Adrenal gland (tissue), 19 donors: ENCODE measurements around the gene SULT1A4. TPM values are rescaled to one million over a fixed set of nuclear protein-coding genes. Genes with fewer than 3 reads are reported as not detected.
"Not testable (repeated sequence)": the region's sequence is repeated elsewhere in the genome, so short reads cannot be mapped to it uniquely, and the experiment has no call there.

Source experiments
- DNase-seq, 7 donors: peaks; one replicate each; pipeline ENCODE4 v3.0.0-alpha.2; 2019 to 2020
- H3K27ac ChIP-seq, 5 donors: fragments of 200-600 bp; sonication (generic) in 4 of 5; 1 replicate in 3 of 5; 2 replicates in 2 of 5; pipeline versions ENCODE4 v1.5.1 to v1.8.0; 2016 to 2020; ENCODE audit warnings: mild to moderate bottlenecking in 1 of 5
- H3K27me3 ChIP-seq: fragments of 200-600 bp; 2 replicates; pipeline ENCODE4 v1.8.0; 2021
- H3K36me3 ChIP-seq, 2 donors: fragments of 200-600 bp; replicated peaks in 1 of 2; 1 replicate in 1 of 2; 2 replicates in 1 of 2; pipeline versions ENCODE4 v1.5.1 to v1.8.0; 2018 to 2022
- H3K4me1 ChIP-seq, 2 donors: fragments of 200-600 bp; replicated peaks in 1 of 2; 1 replicate in 1 of 2; 2 replicates in 1 of 2; pipeline versions ENCODE4 v1.5.1 to v1.8.0; 2018 to 2021
- H3K4me3 ChIP-seq, 4 donors: fragments of 200-600 bp; sonication (generic) in 3 of 4; one replicate each; pipeline ENCODE4 v1.5.1; 2016 to 2018
- H3K9me3 ChIP-seq, 3 donors: fragments of 200-600 bp; sonication (generic) in 1 of 3; replicated peaks in 1 of 3; 1 replicate in 2 of 3; 2 replicates in 1 of 3; pipeline versions ENCODE4 v1.5.1 to v1.8.0; 2016 to 2021
- WGBS, 4 donors: extraction: QIAGEN DNeasy Blood & Tissue Kit in 2 of 4; methylation state at CpG; one replicate each; pipeline versions ENCODE4 v1.1.5 to v1.1.7; 2013 to 2017; 5-methylcytosine and 5-hydroxymethylcytosine counted together
- intact Hi-C, 2 donors: fragments of 100-400 bp; cut with DNase I; formaldehyde crosslinking; loops; one replicate each; pipeline versions ENCODE4 v1.14.1 to v1.15.0; 2022 to 2023
- long read RNA-seq, 10 donors: library from polyadenylated mRNA in 3 of 10; unstranded in 2 of 10; stranded (forward) in 1 of 10; transcript quantifications; one replicate each; pipeline ENCODE4 v2.0.0 and lab custom pipeline, GENCODE V29; 2021 to 2026
- polyA plus RNA-seq, 3 donors: library from polyadenylated mRNA; stranded (reverse); fragments of 200-250 nt in 2 of 3; fragments of 350-450 nt in 1 of 3; fragmentation: Illumina TruSeq in 1 of 3; extraction: RNeasy Lipid Tissue Mini Kit (QIAGEN cat#74804) in 1 of 3; gene quantifications; one replicate each; pipeline ENCODE4 v1.2.3, GENCODE V29; 2013 to 2014
- total RNA-seq, 9 donors: library from RNA; depleted of rRNA in 4 of 9; stranded (reverse); fragments of >200 nt in 4 of 9; fragments of 120-200 nt in 1 of 9; fragmentation: NEBNext Ultra II Directional in 1 of 9; extraction: Animal tissue kit (Norgen Biotek cat#: 25700) in 1 of 9; gene quantifications; one replicate each; pipeline versions ENCODE4 v1.1.0 to v1.2.4, GENCODE V29; 2013 to 2023
- donor health status: healthy with polysubstance abuse.
- donor health status: Bipolar disorder and iron deficiency.
- donor health status: DM: yes; HTN: yes; CAD: no.
- donor health status: DM: no; HTN: no; CAD: no.
- donor health status: DM: no; HTN: no; CAD: no.
- donor health status: DM: yes; HTN: yes; CAD: no.

The SULT1A4 gene
- 1 to 10 TPM in 8 of 9 donors, not detected in 1; 1.1 to 9.2 (median 4.4) TPM for total RNA-seq
- 10 to 100 TPM in 1 of 3 donors, 1 to 10 TPM in 2; 3.5 to 20.1 (median 6.1) TPM for polyA plus RNA-seq
- long read RNA-seq, donor 1, result 0 reads
- long read RNA-seq, donor 2, result 0 reads
- long read RNA-seq, donor 3, result 0 reads
- long read RNA-seq, donor 4, partial matches to known transcripts, result 2 of 3 reads
- long read RNA-seq, donor 4, other reads (novel, unspliced or antisense), result 0 of 3 reads
- long read RNA-seq, donor 5, partial matches to known transcripts, result 0 of 1 reads
- long read RNA-seq, donor 5, other reads (novel, unspliced or antisense), result 0 of 1 reads
- long read RNA-seq, donor 6, partial matches to known transcripts, result 0 of 1 reads
- long read RNA-seq, donor 6, other reads (novel, unspliced or antisense), result 0 of 1 reads
- long read RNA-seq, donor 7, result 0 reads
- long read RNA-seq, donor 8, result 0 reads
- long read RNA-seq, donor 9, result 0 reads
- long read RNA-seq, donor 10, result 0 reads

- H3K27ac ChIP-seq, H3K4me1 ChIP-seq, H3K36me3 ChIP-seq, intact Hi-C loops, H3K4me3 ChIP-seq, H3K27me3 ChIP-seq, DNase-seq, H3K9me3 ChIP-seq: not testable (repeated sequence)
- WGBS, 4 donors, result no CpG with 5 or more reads among the region's 13 CpGs
These were observed at the start of gene SULT1A4 for GRCh38 chr16:29459706-29460646. Gene SULT1A4 (plus strand): TSS chr16:29459913. CDS start chr16:29461386, 1,473 bp downstream.

GRCh38 chr16:29423587-29423986 is 36.1 kb upstream of the SULT1A4 start:
- H3K36me3 ChIP-seq, H3K27me3 ChIP-seq, intact Hi-C loops, H3K4me1 ChIP-seq, DNase-seq, H3K4me3 ChIP-seq, H3K27ac ChIP-seq, H3K9me3 ChIP-seq: not testable (repeated sequence)
- WGBS, 4 donors, result 90 to 98% (median 95%) methylated on average over 2 of the region's 2 CpGs

- H3K4me3 ChIP-seq, H3K9me3 ChIP-seq, H3K36me3 ChIP-seq, H3K27ac ChIP-seq, H3K27me3 ChIP-seq, intact Hi-C loops, DNase-seq, H3K4me1 ChIP-seq: not testable (repeated sequence)
- 96 to 100% (median 97%) methylated on average over 3 of the region's 3 CpGs for WGBS, 4 donors
These were observed 34.3 kb upstream of the SULT1A4 start for GRCh38 chr16:29425390-29425789.

- DNase-seq, intact Hi-C loops, H3K36me3 ChIP-seq, H3K27ac ChIP-seq, H3K27me3 ChIP-seq, H3K9me3 ChIP-seq, H3K4me3 ChIP-seq, H3K4me1 ChIP-seq: not testable (repeated sequence)
- no CpG with 5 or more reads among the region's 21 CpGs for WGBS, 4 donors
These were observed 6.0 kb upstream of the SULT1A4 start for GRCh38 chr16:29453754-29454153.

GRCh38 chr16:29454269-29454668 is 5.4 kb upstream of the SULT1A4 start, which contains the start of the genes BOLA2 and SLX1B:
Gene BOLA2 (minus strand): TSS chr16:29454351. CDS start chr16:29454253, 98 bp downstream.
Gene SLX1B (plus strand): TSS chr16:29454533.
- WGBS, 4 donors, result no CpG with 5 or more reads among the region's 33 CpGs
- intact Hi-C loops, result not testable (repeated sequence)

GRCh38 chr16:29454828-29455227 is 4.9 kb upstream of the SULT1A4 start:
- H3K4me3 ChIP-seq, H3K27ac ChIP-seq, H3K4me1 ChIP-seq, DNase-seq, H3K36me3 ChIP-seq, H3K9me3 ChIP-seq, intact Hi-C loops, H3K27me3 ChIP-seq: not testable (repeated sequence)
- WGBS, 4 donors, result no CpG with 5 or more reads among the region's 29 CpGs

More at GRCh38 chr16:29454269-29454668, 5.4 kb upstream of the SULT1A4 start, which contains the start of the genes BOLA2 and SLX1B:
- H3K9me3 ChIP-seq, H3K4me3 ChIP-seq, H3K27me3 ChIP-seq, H3K27ac ChIP-seq, H3K4me1 ChIP-seq, H3K36me3 ChIP-seq, DNase-seq: not testable (repeated sequence)

GRCh38 chr16:29457660-29458059 is 2.1 kb upstream of the SULT1A4 start:
- DNase-seq, result peak in 2 of 7 donors; percentile 14 to 38
- intact Hi-C loops, H3K27me3 ChIP-seq, H3K4me1 ChIP-seq, H3K27ac ChIP-seq, H3K4me3 ChIP-seq, H3K36me3 ChIP-seq, H3K9me3 ChIP-seq: not testable (repeated sequence)
- 92 to 100% (median 93%) methylated on average over 1 of the region's 2 CpGs; no CpG with 5 or more reads in 1 of the 4 donors for WGBS, 4 donors

GRCh38 chr16:29460647-29461030 is 926 bp downstream of the SULT1A4 start:
- H3K4me3 ChIP-seq, intact Hi-C loops, H3K27me3 ChIP-seq, H3K27ac ChIP-seq, H3K4me1 ChIP-seq, H3K9me3 ChIP-seq, H3K36me3 ChIP-seq, DNase-seq: not testable (repeated sequence)
- WGBS, 4 donors, result no CpG with 5 or more reads among the region's 9 CpGs

GRCh38 chr16:29465985-29466824 is 6.5 kb downstream of the SULT1A4 start:
- H3K36me3 ChIP-seq, H3K27ac ChIP-seq, H3K4me1 ChIP-seq, H3K4me3 ChIP-seq, DNase-seq, intact Hi-C loops, H3K27me3 ChIP-seq, H3K9me3 ChIP-seq: not testable (repeated sequence)
- WGBS, 4 donors, result no CpG with 5 or more reads among the region's 57 CpGs

- H3K4me1 ChIP-seq, H3K9me3 ChIP-seq, intact Hi-C loops, H3K36me3 ChIP-seq, DNase-seq, H3K4me3 ChIP-seq, H3K27ac ChIP-seq, H3K27me3 ChIP-seq: not testable (repeated sequence)
- WGBS, 4 donors, result no CpG with 5 or more reads among the region's 33 CpGs
These were observed 7.2 kb downstream of the SULT1A4 start for GRCh38 chr16:29466904-29467303.
